ENCODE measurements around the gene LCE3B. TPM values are rescaled to one million over a fixed set of nuclear protein-coding genes. Genes with fewer than 3 reads are reported as not detected.
"Not testable (repeated sequence)": the region's sequence is repeated elsewhere in the genome, so short reads cannot be mapped to it uniquely, and the experiment has no call there.

The LCE3B gene
- total RNA-seq = not detected

GRCh38 chr1:152613511-152613910, at the start of gene LCE3B:
LCE3B (plus strand) TSS chr1:152613811; CDS start chr1:152613811, 0 bp downstream.
- H3K27ac Mint-ChIP-seq = no peak within 1 kb of the TSS
- DNase-seq = no peak
- ChIA-PET CTCF (no interaction called here), POLR2A (no interaction called here)
- no peak within 1 kb of the TSS for H3K4me3 Mint-ChIP-seq
- H3K9me3 Mint-ChIP-seq = peaks cover 9% of the 10 kb centered on the region
- H3K36me3 Mint-ChIP-seq (ENCODE audit: low read depth) = no peaks in the 10 kb centered on the region
- no peaks in the 10 kb centered on the region for H3K27me3 Mint-ChIP-seq
- no peaks in the 10 kb centered on the region for H3K4me1 Mint-ChIP-seq

- Mint-ChIP-seq H3K9me3 (no peaks in the 10 kb centered on the region), H3K36me3 (ENCODE audit: low read depth) (no peaks in the 10 kb centered on the region), H3K4me3 (no peak overlapping the region), H3K27me3 (no peaks in the 10 kb centered on the region), H3K27ac (no peak overlapping the region), H3K4me1 (peaks cover 8% of the 10 kb centered on the region)
- CTCF ChIA-PET = no interaction called here
- no peak for DNase-seq
- POLR2A ChIA-PET = no interaction called here
These were observed 48.5 kb upstream of the LCE3B start for GRCh38 chr1:152565115-152565514.

- peaks cover 8% of the 10 kb centered on the region for H3K4me1 Mint-ChIP-seq
- H3K27ac Mint-ChIP-seq = no peak overlapping the region
- H3K4me3 Mint-ChIP-seq = no peak overlapping the region
- DNase-seq = no peak
- H3K36me3 Mint-ChIP-seq (ENCODE audit: low read depth) = no peaks in the 10 kb centered on the region
- ChIA-PET CTCF (no interaction called here), POLR2A (no interaction called here)
- peaks cover under 1% of the 10 kb centered on the region for H3K27me3 Mint-ChIP-seq
- no peaks in the 10 kb centered on the region for H3K9me3 Mint-ChIP-seq
These were observed 47.9 kb upstream of the LCE3B start for GRCh38 chr1:152565535-152566215.

GRCh38 chr1:152566681-152567080, 46.9 kb upstream of the LCE3B start, which contains the start of gene LCE3E:
LCE3E (minus strand) TSS chr1:152566780; CDS start chr1:152566208, 572 bp downstream.
- Mint-ChIP-seq H3K9me3 (no peaks in the 10 kb centered on the region), H3K36me3 (ENCODE audit: low read depth) (no peaks in the 10 kb centered on the region), H3K27ac (no peak within 1 kb of the TSS), H3K27me3 (peaks cover 7% of the 10 kb centered on the region), H3K4me3 (no peak within 1 kb of the TSS), H3K4me1 (peaks cover 8% of the 10 kb centered on the region)
- ChIA-PET CTCF (no interaction called here), POLR2A (no interaction called here)
- DNase-seq = no peak

- H3K27ac Mint-ChIP-seq = peak overlapping the region; percentile 56
- DNase-seq = peak; percentile 38
- H3K4me3 Mint-ChIP-seq = no peak overlapping the region
- ChIA-PET CTCF (interaction anchor here (1.2 kb wide), 2 partner anchors 85 to 117 kb away, joined by 3 to 4 read pairs; no protein-coding TSS in a partner anchor), POLR2A (no interaction called here)
- H3K36me3 Mint-ChIP-seq (ENCODE audit: low read depth) = no peaks in the 10 kb centered on the region
- peaks cover 16% of the 10 kb centered on the region for H3K27me3 Mint-ChIP-seq
- H3K9me3 Mint-ChIP-seq = no peaks in the 10 kb centered on the region
- peaks cover 9% of the 10 kb centered on the region for H3K4me1 Mint-ChIP-seq
These were observed 36.4 kb upstream of the LCE3B start for GRCh38 chr1:152577168-152577567.

- POLR2A ChIA-PET; H3K27me3 Mint-ChIP-seq; H3K4me3 Mint-ChIP-seq; H3K36me3 Mint-ChIP-seq (ENCODE audit: low read depth); DNase-seq; H3K9me3 Mint-ChIP-seq; CTCF ChIA-PET; H3K4me1 Mint-ChIP-seq; H3K27ac Mint-ChIP-seq: not testable (repeated sequence)
These were observed 34.1 kb upstream of the LCE3B start for GRCh38 chr1:152579526-152579925.

GRCh38 chr1:152580433-152580832, 33.2 kb upstream of the LCE3B start, which contains the start of gene LCE3D:
LCE3D (minus strand) TSS chr1:152580516; CDS start chr1:152579936, 580 bp downstream.
- CTCF ChIA-PET = no interaction called here
- Mint-ChIP-seq H3K27ac (no peak within 1 kb of the TSS), H3K9me3 (no peaks in the 10 kb centered on the region), H3K36me3 (ENCODE audit: low read depth) (no peaks in the 10 kb centered on the region), H3K27me3 (no peaks in the 10 kb centered on the region), H3K4me3 (no peak within 1 kb of the TSS), H3K4me1 (peaks cover 9% of the 10 kb centered on the region)
- POLR2A ChIA-PET = no interaction called here
- DNase-seq = no peak

GRCh38 chr1:152582647-152583046, 31.0 kb upstream of the LCE3B start:
- H3K27ac Mint-ChIP-seq = no peak overlapping the region
- no peaks in the 10 kb centered on the region for H3K36me3 Mint-ChIP-seq (ENCODE audit: low read depth)
- ChIA-PET POLR2A (no interaction called here), CTCF (no interaction called here)
- no peaks in the 10 kb centered on the region for H3K4me1 Mint-ChIP-seq
- no peaks in the 10 kb centered on the region for H3K27me3 Mint-ChIP-seq
- H3K4me3 Mint-ChIP-seq = no peak overlapping the region
- no peaks in the 10 kb centered on the region for H3K9me3 Mint-ChIP-seq
- no peak for DNase-seq

- no peak for DNase-seq
- POLR2A ChIA-PET = no interaction called here
- Mint-ChIP-seq H3K36me3 (ENCODE audit: low read depth) (no peaks in the 10 kb centered on the region), H3K4me1 (no peaks in the 10 kb centered on the region), H3K27me3 (no peaks in the 10 kb centered on the region), H3K27ac (no peak overlapping the region), H3K4me3 (no peak overlapping the region), H3K9me3 (no peaks in the 10 kb centered on the region)
- CTCF ChIA-PET = no interaction called here
These were observed 28.0 kb upstream of the LCE3B start for GRCh38 chr1:152585586-152585985.

GRCh38 chr1:152596986-152597385, 16.6 kb upstream of the LCE3B start:
- H3K36me3 Mint-ChIP-seq (ENCODE audit: low read depth) = no peaks in the 10 kb centered on the region
- POLR2A ChIA-PET = no interaction called here
- H3K9me3 Mint-ChIP-seq = no peaks in the 10 kb centered on the region
- H3K27ac Mint-ChIP-seq = no peak overlapping the region
- H3K27me3 Mint-ChIP-seq = no peaks in the 10 kb centered on the region
- CTCF ChIA-PET = interaction anchor here (0.6 kb wide), 1 partner anchor 844 kb away, joined by 3 read pairs; no protein-coding TSS in a partner anchor
- no peak overlapping the region for H3K4me3 Mint-ChIP-seq
- no peak for DNase-seq
- H3K4me1 Mint-ChIP-seq = no peaks in the 10 kb centered on the region

- POLR2A ChIA-PET = no interaction called here
- no peaks in the 10 kb centered on the region for H3K4me1 Mint-ChIP-seq
- no peak for DNase-seq
These were observed 13.7 kb upstream of the LCE3B start, which contains the start of gene LCE3C for GRCh38 chr1:152599934-152600333. LCE3C (plus strand) TSS chr1:152600234; CDS start chr1:152600732, 498 bp downstream.

GRCh38 chr1:152621993-152622392, 8.4 kb downstream of the LCE3B start:
- H3K27me3 Mint-ChIP-seq = peaks cover 6% of the 10 kb centered on the region
- H3K4me3 Mint-ChIP-seq = no peak overlapping the region
- H3K27ac Mint-ChIP-seq = no peak overlapping the region
- CTCF ChIA-PET = interaction anchor here (1.3 kb wide), 1 partner anchor 17 kb away, joined by 4 read pairs; no protein-coding TSS in a partner anchor
- peaks cover 2% of the 10 kb centered on the region for H3K4me1 Mint-ChIP-seq
- no peak for DNase-seq
- H3K9me3 Mint-ChIP-seq = peaks cover 13% of the 10 kb centered on the region
- no peaks in the 10 kb centered on the region for H3K36me3 Mint-ChIP-seq (ENCODE audit: low read depth)
- POLR2A ChIA-PET = no interaction called here

More at GRCh38 chr1:152599934-152600333, 13.7 kb upstream of the LCE3B start, which contains the start of gene LCE3C:
- H3K4me3 Mint-ChIP-seq = no peak within 1 kb of the TSS
- CTCF ChIA-PET = no interaction called here
- no peaks in the 10 kb centered on the region for H3K36me3 Mint-ChIP-seq (ENCODE audit: low read depth)
- H3K27ac Mint-ChIP-seq = no peak within 1 kb of the TSS
- H3K27me3 Mint-ChIP-seq = no peaks in the 10 kb centered on the region
- no peaks in the 10 kb centered on the region for H3K9me3 Mint-ChIP-seq

- peaks cover 2% of the 10 kb centered on the region for H3K4me1 Mint-ChIP-seq
- H3K4me3 Mint-ChIP-seq = no peak within 1 kb of the TSS
- peaks cover 8% of the 10 kb centered on the region for H3K9me3 Mint-ChIP-seq
- ChIA-PET CTCF (interaction anchor here (1.1 to 1.7 kb wide), 3 partner anchors 10 to 31 kb away, joined by 3 to 6 read pairs (median 4); no protein-coding TSS in a partner anchor), POLR2A (no interaction called here)
- H3K36me3 Mint-ChIP-seq (ENCODE audit: low read depth) = no peaks in the 10 kb centered on the region
- no peak within 1 kb of the TSS for H3K27ac Mint-ChIP-seq
- peaks cover 6% of the 10 kb centered on the region for H3K27me3 Mint-ChIP-seq
- DNase-seq = peak; percentile 20
These were observed 9.2 kb downstream of the LCE3B start, which contains the start of gene LCE3A for GRCh38 chr1:152622803-152623202. LCE3A (minus strand) TSS chr1:152623103; CDS start chr1:152623103, 0 bp downstream.

Measured in activated CD4-positive, alpha-beta memory T cell treated with anti-CD3 and anti-CD28 coated beads, Interleukin-2, amount 10 ng/mL, durations not matched to agents 7 days and 5 days (primary cell).